Common myeloid progenitor, CD34-positive (primary cell): ENCODE data around the gene NCR3LG1.
A peak's percentile ranks its signal among the peaks of the same experiment; 100 is the strongest.

Experiments used
- CTCF ChIA-PET: fragments of 350-600 bp; sonication (Branson Sonifier 250); formaldehyde crosslinking; loops from one replicate; lab custom pipeline; 2021; ENCODE audit warnings: antibody characterized with exemption; lab: Charles Lee
- POLR2A ChIA-PET: fragments of 350-600 bp; sonication (Branson Sonifier 250); formaldehyde crosslinking; loops from one replicate; lab custom pipeline; 2021; ENCODE audit warnings: antibody characterized with exemption; lab: Charles Lee
- DNase-seq, 3 donors: peaks; one replicate each; pipeline versions ENCODE4 v3.0.0 to v3.0.0-alpha.2; 2013
- H3K27ac ChIP-seq, 2 experiments: 1 replicate in 1 of 2; 2 replicates in 1 of 2; pipeline ENCODE4 v1.7.0; 2013; ENCODE audit warnings: inconsistent platforms in 2 of 2, low read length in 2 of 2, mild to moderate bottlenecking in 2 of 2, low read depth in 1 of 2, moderate library complexity in 1 of 2; ENCODE audit not compliant: severe bottlenecking in 2 of 2, insufficient read depth in 1 of 2, poor library complexity in 1 of 2
- H3K27me3 ChIP-seq, 5 experiments: replicated peaks in 2 of 5; 1 replicate in 3 of 5; 2 replicates in 2 of 5; pipeline versions ENCODE4 v1.6.1 to v1.7.0; 2013; ENCODE audit warnings: low read length in 4 of 5, mild to moderate bottlenecking in 2 of 5, moderate library complexity in 2 of 5, inconsistent platforms in 1 of 5; ENCODE audit not compliant: insufficient read depth in 5 of 5, control insufficient read depth in 4 of 5
- H3K36me3 ChIP-seq, 4 experiments: 1 replicate in 2 of 4; 2 replicates in 2 of 4; pipeline versions ENCODE4 v1.6.1 to v1.7.0; 2013; ENCODE audit warnings: low read length in 3 of 4, control low read depth in 1 of 4, mild to moderate bottlenecking in 1 of 4; ENCODE audit not compliant: control insufficient read depth in 4 of 4, insufficient read depth in 4 of 4
- H3K4me1 ChIP-seq, 4 experiments: 1 replicate in 3 of 4; 2 replicates in 1 of 4; pipeline versions ENCODE4 v1.6.1 to v1.7.1; 2013; ENCODE audit warnings: low read length in 3 of 4, mild to moderate bottlenecking in 3 of 4, control low read depth in 1 of 4, inconsistent platforms in 1 of 4, moderate library complexity in 1 of 4; ENCODE audit not compliant: control insufficient read depth in 4 of 4, insufficient read depth in 4 of 4; ENCODE audit errors: control extremely low read depth in 1 of 4
- H3K4me3 ChIP-seq, 7 experiments: 1 replicate in 4 of 7; 2 replicates in 3 of 7; pipeline versions ENCODE4 v1.5.1 to v1.7.0; 2013; ENCODE audit warnings: mild to moderate bottlenecking in 7 of 7, low read length in 6 of 7, moderate library complexity in 6 of 7, inconsistent platforms in 2 of 7, low read depth in 2 of 7, control low read depth in 1 of 7; ENCODE audit not compliant: insufficient read depth in 4 of 7, control insufficient read depth in 1 of 7; ENCODE audit errors: extremely low read depth in 1 of 7
- H3K9me3 ChIP-seq, 5 experiments: 1 replicate in 4 of 5; 2 replicates in 1 of 5; pipeline versions ENCODE4 v1.6.1 to v1.7.1; 2013; ENCODE audit warnings: low read length in 4 of 5, mild to moderate bottlenecking in 2 of 5, inconsistent platforms in 1 of 5, low read depth in 1 of 5, moderate library complexity in 1 of 5; ENCODE audit not compliant: control insufficient read depth in 4 of 5, insufficient read depth in 2 of 5; ENCODE audit errors: control extremely low read depth in 1 of 5
- WGBS: methylation state at CpG from one replicate; pipeline ENCODE4 v1.1.5; 2013; ENCODE audit not compliant: insufficient coverage; 5-methylcytosine and 5-hydroxymethylcytosine counted together

Gene NCR3LG1

DNA sequence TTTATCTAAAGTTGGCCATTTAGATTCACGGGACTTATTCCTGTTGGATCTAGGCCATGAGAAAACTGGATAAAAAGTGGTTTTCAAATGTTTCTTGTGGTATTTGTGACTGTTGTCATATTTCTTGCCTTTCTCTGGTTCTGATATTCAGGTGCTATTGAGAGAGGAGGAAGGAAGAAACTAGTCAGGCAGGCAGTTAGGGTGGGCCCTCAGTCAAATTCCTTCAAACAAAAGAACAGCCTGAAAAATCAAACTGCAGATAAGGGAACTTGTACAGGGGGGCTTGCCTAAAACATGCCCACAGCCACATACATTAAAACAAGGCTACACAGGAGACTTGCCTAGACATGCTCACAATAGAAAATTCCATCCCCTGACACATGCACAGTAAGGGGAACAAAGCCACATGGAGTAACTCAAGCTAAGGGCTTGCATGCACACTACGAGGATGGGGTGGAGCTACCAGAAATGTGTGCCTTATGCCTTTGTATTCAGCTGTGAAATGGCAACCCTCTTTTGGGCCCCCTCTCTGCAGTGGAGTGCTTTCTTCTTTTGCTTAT lies 18.2 kb downstream of the NCR3LG1 start:
- H3K27ac ChIP-seq, result no peak overlapping the region
- no peak overlapping the region for H3K4me3 ChIP-seq
- H3K4me1 ChIP-seq, result no peaks in the 10 kb centered on the region
- no peaks in the 10 kb centered on the region for H3K27me3 ChIP-seq
- peak in 1 of 3 donors; percentile 13 for DNase-seq
- WGBS, result 95% methylated on average over 2 of the region's 2 CpGs
- ChIA-PET POLR2A (no interaction called here), CTCF (interaction anchor here (1.7 kb wide), 1 partner anchor 14 kb away, joined by 7 read pairs; no protein-coding TSS in a partner anchor)
- peaks cover 6 to 83% (median 53%) of the 10 kb centered on the region in 5 experiments for H3K9me3 ChIP-seq
- peaks cover 0 to 72% (median 24%) of the 10 kb centered on the region in 4 experiments for H3K36me3 ChIP-seq

DNA sequence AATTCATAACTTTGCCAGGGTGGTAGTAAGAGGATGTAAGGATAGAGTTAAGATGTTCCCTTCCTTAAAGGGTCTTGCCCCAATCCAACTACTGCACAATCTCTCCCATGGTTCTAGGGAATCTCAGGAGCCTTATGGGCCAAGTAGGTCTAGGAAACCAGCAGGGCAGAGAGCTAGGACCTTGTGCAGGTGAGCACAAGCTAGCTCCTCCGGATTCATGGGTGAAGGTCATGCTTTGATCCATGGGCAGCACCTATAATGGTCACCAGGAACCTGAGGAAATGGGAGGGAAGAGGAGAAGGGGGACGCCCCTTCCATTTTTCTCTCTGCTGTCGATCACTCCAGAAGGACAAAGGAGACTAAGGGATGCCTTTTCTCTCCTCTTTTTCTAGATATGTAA lies 20.0 kb downstream of the NCR3LG1 start:
- POLR2A ChIA-PET, result no interaction called here
- peak in 2 of 3 donors; percentile 47 to 53 for DNase-seq

DNA sequence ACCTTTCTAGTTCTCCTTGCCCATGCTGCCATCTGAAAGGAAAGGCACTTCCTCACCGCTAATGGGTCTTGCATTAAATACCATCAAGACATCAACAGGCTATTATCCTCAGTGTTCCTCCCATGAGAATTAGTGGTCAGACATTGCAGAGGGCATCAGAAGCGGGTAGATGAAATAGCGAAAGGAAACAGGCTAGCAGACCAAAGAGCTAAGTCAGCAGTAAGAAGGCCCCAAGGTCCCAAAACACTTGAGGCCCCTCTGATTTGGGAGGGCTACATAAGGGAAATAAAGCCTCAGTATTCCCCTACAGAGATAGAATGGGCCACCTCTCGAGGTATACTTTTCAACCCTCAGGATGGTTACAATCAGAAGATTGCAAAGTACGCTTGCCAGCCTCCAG lies 23.9 kb downstream of the NCR3LG1 start:
- Histone ChIP-seq H3K27ac (no peak overlapping the region), H3K9me3 (peaks cover 5 to 73% (median 36%) of the 10 kb centered on the region in 5 experiments), H3K4me3 (no peak overlapping the region), H3K4me1 (no peaks in the 10 kb centered on the region), H3K36me3 (peaks cover 0 to 48% (median 12%) of the 10 kb centered on the region in 4 experiments), H3K27me3 (no peaks in the 10 kb centered on the region)
- CTCF ChIA-PET, result interaction anchor here (1.1 to 1.4 kb wide), 6 partner anchors 14 to 431 kb away, joined by 3 read pairs; no protein-coding TSS in a partner anchor
- no peak for DNase-seq
- POLR2A ChIA-PET, result no interaction called here
- WGBS, result 67% methylated on average over 3 of the region's 5 CpGs

More for the DNA sequence above, 20.0 kb downstream of the NCR3LG1 start:
- H3K9me3 ChIP-seq, result peaks cover 8 to 96% (median 53%) of the 10 kb centered on the region in 5 experiments
- H3K4me3 ChIP-seq, result no peak overlapping the region
- no peaks in the 10 kb centered on the region for H3K27me3 ChIP-seq
- no peaks in the 10 kb centered on the region for H3K4me1 ChIP-seq
- CTCF ChIA-PET, result interaction anchor here (1.2 to 1.4 kb wide), 2 partner anchors 17 to 18 kb away, joined by 3 to 5 read pairs; no protein-coding TSS in a partner anchor
- H3K27ac ChIP-seq, result no peak overlapping the region
- peaks cover 0 to 78% (median 23%) of the 10 kb centered on the region in 4 experiments for H3K36me3 ChIP-seq
- 42% methylated on average over 2 of the region's 3 CpGs for WGBS

DNA sequence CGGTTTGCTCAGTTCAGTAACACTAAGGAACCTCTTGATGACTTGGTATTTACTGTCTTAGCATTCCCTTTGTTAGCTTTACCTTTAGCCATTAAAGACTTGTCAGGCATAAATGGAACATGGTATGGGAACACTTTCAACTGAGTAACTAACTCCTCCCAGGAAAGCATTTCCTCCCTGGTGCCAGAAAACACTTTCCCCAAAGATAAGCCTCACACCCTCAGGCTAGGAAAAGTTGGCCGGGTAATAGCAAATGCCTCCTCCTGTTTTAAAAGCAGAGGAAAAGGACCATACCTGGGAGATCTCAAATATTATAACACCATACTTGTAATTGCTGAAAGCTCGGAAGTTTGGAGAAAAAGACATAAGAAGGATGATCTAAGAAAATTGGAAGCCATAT lies 24.9 kb downstream of the NCR3LG1 start:
- no peak overlapping the region for H3K4me3 ChIP-seq
- ChIA-PET CTCF (no interaction called here), POLR2A (no interaction called here)
- no peak for DNase-seq
- peaks cover 0 to 44% (median 12%) of the 10 kb centered on the region in 4 experiments for H3K36me3 ChIP-seq
- no peaks in the 10 kb centered on the region for H3K4me1 ChIP-seq
- H3K9me3 ChIP-seq, result peaks cover 2 to 64% (median 27%) of the 10 kb centered on the region in 5 experiments
- no peak overlapping the region for H3K27ac ChIP-seq
- no peaks in the 10 kb centered on the region for H3K27me3 ChIP-seq
- whole genome bisulfite sequencing, result 100% methylated on average over 1 of the region's 3 CpGs

DNA sequence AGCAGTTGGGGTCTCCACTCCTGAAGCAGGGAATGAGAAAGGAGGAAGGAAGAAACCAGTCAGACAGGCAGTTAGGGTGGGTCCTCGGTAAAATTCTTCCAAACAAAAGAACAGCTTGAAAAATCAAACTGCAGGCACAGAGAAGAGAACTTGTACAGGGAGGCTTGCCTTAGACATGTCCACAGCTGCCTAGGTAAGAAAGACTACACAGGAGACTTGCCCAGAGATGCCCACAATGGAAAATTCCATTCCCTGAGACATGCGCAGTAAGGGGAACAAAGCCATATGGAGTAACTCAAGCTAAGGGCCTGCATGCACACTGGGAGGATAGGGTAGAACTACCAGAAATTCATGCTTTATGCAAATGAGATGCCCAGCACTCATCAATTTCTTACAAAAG lies 27.1 kb downstream of the NCR3LG1 start:
- Histone ChIP-seq H3K9me3 (peaks cover 2 to 43% (median 7%) of the 10 kb centered on the region in 5 experiments), H3K27me3 (no peaks in the 10 kb centered on the region), H3K4me1 (no peaks in the 10 kb centered on the region), H3K36me3 (peaks cover 0 to 26% (median 3%) of the 10 kb centered on the region in 4 experiments), H3K27ac (no peak overlapping the region), H3K4me3 (no peak overlapping the region)
- 91% methylated on average over 1 of the region's 2 CpGs for WGBS
- DNase-seq, result no peak
- POLR2A ChIA-PET, result no interaction called here
- CTCF ChIA-PET, result interaction anchor here (1.0 to 1.6 kb wide), 4 partner anchors 12 to 149 kb away, joined by 3 to 5 read pairs (median 3); no protein-coding TSS in a partner anchor

DNA sequence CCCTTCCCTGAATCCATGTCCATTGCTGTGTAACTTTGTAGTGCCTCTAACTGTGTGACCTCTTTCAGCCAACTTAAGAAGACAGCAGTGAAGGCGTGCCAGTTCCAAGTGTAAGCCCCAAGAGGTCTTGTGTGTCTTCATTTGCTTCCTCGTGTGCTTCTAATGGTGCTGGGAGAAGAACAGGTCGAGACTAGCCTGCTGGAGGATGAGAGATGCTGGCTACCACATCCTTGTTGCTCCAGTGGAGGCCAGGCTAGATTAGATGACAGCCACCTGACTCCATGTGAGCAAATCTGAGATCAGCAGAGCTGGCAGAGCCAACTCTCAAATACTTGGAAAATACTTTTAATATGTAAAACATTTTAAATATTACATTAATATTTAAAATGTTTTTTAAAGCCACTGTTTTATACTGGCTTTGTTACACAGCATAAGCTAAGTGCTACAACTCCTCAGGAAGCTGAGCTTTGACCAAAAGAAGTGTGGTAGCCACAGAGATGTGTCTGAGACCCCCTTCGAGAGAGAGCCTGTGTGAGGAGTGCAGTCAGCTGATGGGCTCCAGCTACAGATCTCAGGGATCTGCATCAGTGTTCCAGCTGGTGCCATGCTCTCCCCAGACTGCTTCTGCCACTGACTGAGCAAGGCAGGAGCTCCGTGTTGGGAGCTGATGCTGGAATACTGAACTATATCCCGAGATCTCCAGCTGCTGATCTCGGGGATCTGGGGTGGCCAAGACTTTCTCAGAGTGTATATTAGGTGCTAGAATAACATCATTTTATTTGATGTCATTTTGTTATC lies 28.0 kb downstream of the NCR3LG1 start:
- POLR2A ChIA-PET, result no interaction called here
- 96% methylated on average over 6 of the region's 7 CpGs for WGBS
- DNase-seq, result no peak

More for the DNA sequence above, 28.0 kb downstream of the NCR3LG1 start:
- H3K4me3 ChIP-seq, result no peak overlapping the region
- CTCF ChIA-PET, result interaction anchor here (0.9 to 2.4 kb wide), 8 partner anchors 9 to 127 kb away, joined by 3 to 4 read pairs (median 3); no protein-coding TSS in a partner anchor
- peaks cover 0 to 34% (median 6%) of the 10 kb centered on the region in 5 experiments for H3K9me3 ChIP-seq
- H3K4me1 ChIP-seq, result no peaks in the 10 kb centered on the region
- peaks cover 0 to 20% (median 3%) of the 10 kb centered on the region in 4 experiments for H3K36me3 ChIP-seq
- no peak overlapping the region for H3K27ac ChIP-seq
- no peaks in the 10 kb centered on the region for H3K27me3 ChIP-seq
